ENCODE measurements around the gene UBAC1.

DNA sequence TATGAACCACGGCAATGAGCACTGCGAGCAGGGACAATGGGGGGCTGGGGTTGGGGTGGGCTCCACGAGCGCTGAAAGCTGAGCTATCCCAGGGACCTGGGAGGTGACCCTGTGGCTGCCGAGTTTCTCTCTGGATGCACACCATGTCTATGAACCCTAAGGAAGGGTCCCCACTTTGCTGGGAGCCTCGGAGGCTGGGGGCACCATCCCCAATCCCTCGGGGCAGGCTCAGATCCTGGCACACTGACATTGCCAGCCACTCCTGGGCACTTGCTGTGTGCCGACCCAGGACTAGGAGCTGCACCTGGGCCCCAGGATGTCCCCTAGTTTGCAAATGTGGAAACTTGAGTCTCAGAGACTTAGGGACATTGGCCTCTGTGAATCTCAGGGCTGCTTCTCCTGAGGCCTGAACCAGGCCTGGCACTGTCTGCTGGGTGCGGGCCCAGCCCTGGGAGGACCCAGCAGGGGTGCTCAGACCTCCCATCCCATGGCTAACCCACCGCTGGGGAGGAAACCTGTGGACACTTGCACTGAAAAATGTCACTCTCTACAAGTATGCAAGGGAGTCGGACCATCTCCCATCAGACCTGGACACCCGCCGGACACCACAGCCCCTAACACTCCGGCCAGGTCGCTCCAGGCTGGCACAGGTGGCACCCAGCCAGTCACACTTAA lies 40.8 kb downstream of the UBAC1 start:
- TF ChIP-seq, protein P1, sequence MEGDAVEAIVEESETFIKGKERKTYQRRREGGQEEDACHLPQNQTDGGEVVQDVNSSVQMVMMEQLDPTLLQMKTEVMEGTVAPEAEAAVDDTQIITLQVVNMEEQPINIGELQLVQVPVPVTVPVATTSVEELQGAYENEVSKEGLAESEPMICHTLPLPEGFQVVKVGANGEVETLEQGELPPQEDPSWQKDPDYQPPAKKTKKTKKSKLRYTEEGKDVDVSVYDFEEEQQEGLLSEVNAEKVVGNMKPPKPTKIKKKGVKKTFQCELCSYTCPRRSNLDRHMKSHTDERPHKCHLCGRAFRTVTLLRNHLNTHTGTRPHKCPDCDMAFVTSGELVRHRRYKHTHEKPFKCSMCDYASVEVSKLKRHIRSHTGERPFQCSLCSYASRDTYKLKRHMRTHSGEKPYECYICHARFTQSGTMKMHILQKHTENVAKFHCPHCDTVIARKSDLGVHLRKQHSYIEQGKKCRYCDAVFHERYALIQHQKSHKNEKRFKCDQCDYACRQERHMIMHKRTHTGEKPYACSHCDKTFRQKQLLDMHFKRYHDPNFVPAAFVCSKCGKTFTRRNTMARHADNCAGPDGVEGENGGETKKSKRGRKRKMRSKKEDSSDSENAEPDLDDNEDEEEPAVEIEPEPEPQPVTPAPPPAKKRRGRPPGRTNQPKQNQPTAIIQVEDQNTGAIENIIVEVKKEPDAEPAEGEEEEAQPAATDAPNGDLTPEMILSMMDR (IDR thresholded peaks at IDR 0.05 in 2 of 3, conservative IDR thresholded peaks at IDR 0.05 in 1 of 3; ENCODE audit: borderline replicate concordance in 1 of 3, insufficient read depth in 1 of 3, low read depth in 2 of 3, low read length in 2 of 3), result no peak
- TF ChIP-seq POLR2A (IDR thresholded peaks at IDR 0.05; ENCODE audit: borderline replicate concordance, extremely low read depth, insufficient read depth, insufficient read length) (no peak), EZH2 (IDR thresholded peaks at IDR 0.05) (no peak), REST (IDR thresholded peaks at IDR 0.05; ENCODE audit: low read depth) (no peak), POLR2AphosphoS5 (IDR thresholded peaks at IDR 0.05; ENCODE audit: low read depth, low read length) (no peak), RAD21 (IDR thresholded peaks at IDR 0.05; ENCODE audit: low read depth) (no peak), ZFX (IDR thresholded peaks at IDR 0.05) (no peak), ELF1 (IDR thresholded peaks at IDR 0.05; ENCODE audit: borderline replicate concordance, low read depth) (no peak)
